ENCODE results near the gene PPEF1.
A peak's percentile ranks its signal among the peaks of the same experiment; 100 is the strongest.
"Not testable (repeated sequence)": the region's sequence is repeated elsewhere in the genome, so short reads cannot be mapped to it uniquely, and the experiment has no call there.

The PPEF1 gene

GRCh38 chrX:18799911-18800310 lies 92.5 kb downstream of the PPEF1 start:
- no peak for DNase-seq

GRCh38 chrX:18809641-18810040 lies 102.2 kb downstream of the PPEF1 start:
- DNase-seq, result no peak

GRCh38 chrX:18810416-18810815 lies 103.0 kb downstream of the PPEF1 start:
- DNase-seq, result no peak

DNA sequence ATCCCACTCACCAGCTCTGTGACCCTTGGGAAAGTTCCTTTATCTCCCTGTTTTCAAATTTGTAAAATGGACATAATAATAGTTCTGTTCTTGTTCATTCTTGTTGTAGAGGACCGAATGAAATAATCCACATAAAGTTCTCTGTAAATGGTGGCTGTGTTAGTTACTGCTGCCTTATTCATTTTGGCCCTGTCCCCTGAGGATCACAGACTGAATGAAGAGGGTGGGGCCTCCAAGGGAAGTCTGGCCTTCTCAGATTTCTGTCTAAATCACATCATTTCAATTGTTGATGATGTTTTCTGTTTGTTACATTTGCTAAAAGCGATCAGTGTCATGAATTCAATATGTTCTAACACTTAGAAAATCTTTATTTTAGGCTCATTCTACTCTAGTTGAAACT lies 117.9 kb downstream of the PPEF1 start:
- no peak for DNase-seq

DNA sequence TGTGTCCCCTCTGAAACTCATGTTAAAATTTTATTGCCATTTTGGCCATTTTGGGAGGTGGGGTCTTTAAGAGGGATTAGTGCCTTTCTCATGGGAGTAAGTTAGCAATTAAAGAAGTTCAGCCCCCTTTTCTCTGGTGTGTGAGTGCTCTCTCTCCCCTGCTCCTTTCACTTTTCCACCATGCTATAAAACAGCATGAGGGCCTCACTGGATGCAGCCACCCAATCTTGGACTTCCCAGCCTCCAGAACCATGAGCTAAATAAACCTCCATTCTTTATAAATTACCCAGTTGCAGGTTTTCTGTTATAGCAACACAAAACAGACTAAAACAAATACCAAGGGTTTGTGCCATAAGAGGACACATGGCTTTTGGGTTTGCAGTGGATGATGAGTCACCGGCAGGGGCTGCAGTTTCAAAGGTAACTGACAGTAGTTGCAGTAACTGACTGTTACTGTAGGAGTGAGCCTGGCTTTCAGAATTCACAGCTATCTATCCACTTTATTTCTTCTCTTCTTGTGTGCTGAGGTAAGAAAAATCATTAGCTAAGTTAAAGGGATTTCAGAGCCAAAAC lies 121.5 kb downstream of the PPEF1 start:
- DNase-seq, result no peak

- DNase-seq, result peak; percentile 1
Measured at GRCh38 chrX:18833071-18833731, 125.8 kb downstream of the PPEF1 start.

DNA sequence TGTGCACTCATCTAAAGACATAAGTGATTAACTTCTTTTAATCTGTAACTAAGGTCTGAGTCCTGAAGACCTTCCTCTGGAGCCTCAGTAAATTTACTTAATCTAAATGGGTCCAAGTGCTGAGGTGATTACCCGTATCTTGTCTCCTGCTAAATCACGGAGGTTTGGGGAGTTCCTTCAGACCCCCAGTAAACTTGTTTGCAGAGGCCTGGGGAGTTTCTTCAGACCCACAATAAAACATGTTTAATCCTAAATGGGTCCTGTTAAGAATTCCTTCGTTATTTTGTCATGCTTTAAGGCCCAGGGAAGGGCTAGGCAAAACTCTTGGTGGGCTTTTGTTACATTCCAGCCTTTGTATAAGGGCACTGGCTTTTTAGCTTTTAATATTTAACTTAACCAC lies 140.5 kb downstream of the PPEF1 start:
- not testable (repeated sequence) for DNase-seq

DNA sequence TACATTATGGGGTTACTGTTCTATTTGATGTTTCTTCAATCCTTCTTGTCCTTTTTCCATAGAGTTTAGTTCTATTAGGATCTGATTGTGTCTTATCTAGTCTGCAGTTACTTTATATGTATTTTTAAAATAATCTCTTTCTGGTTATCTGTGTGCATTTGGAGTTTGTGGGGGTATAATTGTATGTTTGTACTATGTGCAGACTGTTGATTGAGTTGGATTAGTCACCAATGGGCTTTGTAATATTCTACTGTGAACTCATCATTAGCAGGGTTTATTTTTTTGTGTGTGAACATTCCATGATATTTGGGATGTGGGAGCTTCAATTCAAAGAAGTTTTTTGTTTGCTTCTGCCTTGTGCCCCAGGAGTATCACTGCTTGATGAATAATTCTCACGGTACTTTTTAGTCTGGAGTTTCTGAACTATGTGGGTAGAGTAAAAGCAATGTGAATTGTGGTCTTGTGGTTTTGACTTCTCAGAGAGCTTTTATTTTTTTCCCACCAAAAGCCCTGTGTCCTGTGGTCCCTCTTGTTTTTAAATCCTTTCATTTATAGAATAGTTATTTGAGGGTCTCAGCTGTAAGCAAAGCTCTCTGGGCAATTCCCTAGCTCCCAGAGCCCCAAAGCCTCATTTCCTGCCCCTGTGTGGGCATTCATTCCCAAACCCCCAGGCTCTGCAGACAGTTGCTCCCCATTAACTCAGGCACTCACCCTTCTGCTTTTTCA lies 148.6 kb downstream of the PPEF1 start:
- no peak for DNase-seq

GRCh38 chrX:18856645-18856997 lies 149.2 kb downstream of the PPEF1 start:
- DNase-seq, result no peak

GRCh38 chrX:18861511-18861910 lies 154.1 kb downstream of the PPEF1 start:
- DNase-seq, result no peak

DNA sequence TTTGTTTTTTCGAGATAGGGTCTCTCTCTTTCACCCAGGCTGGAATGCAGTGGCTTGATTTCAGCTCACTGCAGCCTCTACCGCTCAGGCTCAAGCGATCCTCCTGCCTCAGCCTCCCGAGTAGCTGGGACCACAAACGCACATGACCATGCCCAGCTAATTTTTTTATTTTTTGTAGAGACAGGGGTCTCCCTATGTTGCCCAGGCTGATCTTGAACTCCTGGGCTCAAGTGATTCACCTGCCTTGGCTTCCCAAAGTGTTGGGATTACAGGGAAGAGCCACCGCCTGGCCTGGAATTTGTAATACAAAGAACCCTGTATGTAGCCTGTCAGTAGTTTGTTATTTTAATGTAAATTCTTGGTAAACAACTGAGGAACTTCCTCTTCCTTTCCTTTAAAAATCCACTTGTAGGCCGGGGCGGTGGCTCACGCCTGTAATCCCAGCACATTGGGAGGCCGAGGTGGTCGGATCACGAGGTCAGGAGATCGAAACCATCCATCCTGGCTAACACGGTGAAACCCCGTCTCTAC lies 157.0 kb downstream of the PPEF1 start:
- no peak for DNase-seq

DNA sequence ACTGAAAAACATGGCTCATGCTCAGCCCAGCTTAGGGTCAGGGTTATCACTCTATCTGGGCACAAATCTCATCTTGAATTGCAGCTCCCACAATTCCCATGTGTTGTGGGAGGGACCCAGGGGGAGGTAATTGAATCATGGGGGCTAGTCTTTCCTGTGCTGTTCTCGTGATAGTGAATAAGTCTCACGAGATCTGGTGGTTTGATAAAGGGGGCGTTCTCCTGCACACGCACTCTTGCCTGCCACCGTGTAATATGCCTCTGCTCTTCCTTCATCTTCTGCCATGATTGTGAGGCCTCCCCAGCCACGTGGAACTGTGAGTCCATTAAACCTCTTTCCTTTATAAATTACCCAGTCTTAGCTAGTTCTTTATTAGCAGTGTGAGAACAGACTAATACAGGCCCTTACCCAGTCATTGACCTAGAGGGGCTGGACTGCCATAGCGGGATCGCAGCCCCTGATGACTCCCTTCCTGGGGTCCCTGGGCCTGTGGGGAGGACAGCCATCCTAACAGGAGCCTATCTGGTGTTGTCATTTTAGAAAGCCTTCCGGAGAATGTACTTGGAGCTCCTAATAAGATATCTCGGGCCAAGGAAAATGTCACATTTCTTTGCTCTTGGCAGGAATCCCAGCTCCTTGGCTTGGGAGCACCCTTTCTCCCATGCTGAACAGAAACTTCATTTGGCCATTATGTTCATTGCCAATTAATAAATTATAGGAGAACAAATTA lies 163.9 kb downstream of the PPEF1 start:
- no peak for DNase-seq

DNA sequence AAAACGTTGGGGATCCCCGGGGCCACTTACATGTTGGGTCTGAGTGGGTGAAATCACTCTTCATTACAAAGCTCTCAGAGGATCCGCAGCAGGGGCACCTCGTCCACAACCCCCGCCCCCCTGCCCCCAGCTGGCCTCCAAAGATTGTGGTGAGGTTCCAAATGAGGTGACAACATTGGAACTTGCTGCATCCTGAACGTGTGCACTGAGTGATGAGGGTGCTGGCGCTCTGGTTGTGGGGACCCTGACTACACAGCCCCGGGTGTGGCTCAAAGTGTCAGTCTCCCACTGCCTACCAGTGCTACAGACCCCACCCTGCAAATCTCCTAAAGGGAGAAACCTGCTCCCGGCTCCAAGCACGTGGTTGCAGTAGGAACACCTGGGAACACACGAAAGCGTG lies 164.5 kb downstream of the PPEF1 start:
- DNase-seq, result no peak

GRCh38 chrX:18872621-18873020 lies 165.2 kb downstream of the PPEF1 start:
- DNase-seq, result no peak

DNA sequence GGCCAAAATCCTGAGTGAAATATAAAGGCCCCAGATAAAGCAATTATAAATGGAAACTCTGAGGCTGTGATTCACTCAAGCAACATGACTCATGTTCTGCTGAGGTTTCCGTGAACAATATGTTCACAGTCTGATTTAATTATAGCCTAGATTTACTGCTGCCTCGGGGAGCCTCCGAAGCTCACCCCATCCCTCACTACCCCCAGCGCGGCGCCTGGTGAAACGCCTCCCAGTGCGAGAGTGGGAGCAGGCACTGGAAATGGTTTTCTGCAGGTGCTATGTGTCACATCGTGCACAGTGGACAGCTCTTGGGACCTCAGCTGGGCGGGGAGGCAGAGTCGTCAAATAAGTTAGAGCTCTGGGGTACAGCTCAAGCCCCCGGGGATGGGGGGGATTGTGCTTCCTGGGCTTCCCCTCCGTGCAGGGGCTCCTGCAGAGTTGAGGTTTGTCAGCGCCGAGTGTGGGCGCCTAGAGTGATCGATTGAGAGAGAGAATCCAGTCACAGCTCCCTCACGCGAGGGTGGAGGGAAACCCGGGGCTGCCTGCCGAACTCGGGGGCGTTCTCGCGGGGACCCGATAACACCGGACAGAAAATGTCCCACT lies 165.8 kb downstream of the PPEF1 start:
- DNase-seq, result no peak

DNA sequence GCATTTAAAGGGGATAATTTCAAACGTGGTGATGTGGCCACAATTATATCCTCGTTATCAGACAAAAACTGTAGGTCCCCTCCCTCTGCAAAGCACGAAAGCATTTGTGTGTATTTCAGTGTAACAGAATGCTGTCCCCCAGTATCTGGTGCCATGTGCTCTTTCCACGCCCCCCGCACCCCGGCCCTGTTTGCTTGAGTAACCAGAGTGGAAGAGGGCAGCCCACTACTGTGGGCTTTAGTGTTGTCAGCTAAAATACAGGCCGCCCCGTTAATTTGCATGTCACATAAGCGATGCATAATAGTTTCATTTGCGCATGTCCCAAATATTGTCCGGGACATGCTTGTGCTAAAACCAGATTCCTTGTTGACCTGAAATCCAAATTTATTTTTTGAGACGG lies 166.4 kb downstream of the PPEF1 start:
- no peak for DNase-seq

- DNase-seq, result no peak
Measured at GRCh38 chrX:18874560-18875255, 167.3 kb downstream of the PPEF1 start.

GRCh38 chrX:18875256-18875878 lies 167.9 kb downstream of the PPEF1 start:
- DNase-seq, result no peak

GRCh38 chrX:18877469-18877868 lies 170.0 kb downstream of the PPEF1 start:
- DNase-seq, result no peak

All from eye (tissue), 1 donor.